ENCODE results near the gene IRF4.

The IRF4 gene

DNA sequence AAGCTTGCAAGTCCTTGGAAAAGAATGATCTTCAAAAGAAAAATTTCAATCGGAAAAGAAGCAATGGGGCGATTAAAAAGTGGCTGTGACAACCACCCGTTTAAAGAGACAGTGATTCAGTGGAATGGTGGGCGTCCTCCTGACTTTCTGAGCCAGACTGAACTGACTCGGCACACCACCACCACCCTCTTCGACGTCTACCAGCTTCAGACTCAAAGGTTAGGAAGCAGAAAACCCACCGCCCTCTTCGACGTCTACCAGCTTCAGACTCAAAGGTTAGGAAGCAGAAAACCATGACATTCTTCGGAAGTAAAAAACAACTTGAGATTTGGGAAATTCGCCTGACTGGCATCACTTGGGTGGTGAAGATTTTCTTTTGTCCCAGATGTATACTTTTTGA, 28.3 kb upstream of the IRF4 start:
- TF ChIP-seq, protein P1, sequence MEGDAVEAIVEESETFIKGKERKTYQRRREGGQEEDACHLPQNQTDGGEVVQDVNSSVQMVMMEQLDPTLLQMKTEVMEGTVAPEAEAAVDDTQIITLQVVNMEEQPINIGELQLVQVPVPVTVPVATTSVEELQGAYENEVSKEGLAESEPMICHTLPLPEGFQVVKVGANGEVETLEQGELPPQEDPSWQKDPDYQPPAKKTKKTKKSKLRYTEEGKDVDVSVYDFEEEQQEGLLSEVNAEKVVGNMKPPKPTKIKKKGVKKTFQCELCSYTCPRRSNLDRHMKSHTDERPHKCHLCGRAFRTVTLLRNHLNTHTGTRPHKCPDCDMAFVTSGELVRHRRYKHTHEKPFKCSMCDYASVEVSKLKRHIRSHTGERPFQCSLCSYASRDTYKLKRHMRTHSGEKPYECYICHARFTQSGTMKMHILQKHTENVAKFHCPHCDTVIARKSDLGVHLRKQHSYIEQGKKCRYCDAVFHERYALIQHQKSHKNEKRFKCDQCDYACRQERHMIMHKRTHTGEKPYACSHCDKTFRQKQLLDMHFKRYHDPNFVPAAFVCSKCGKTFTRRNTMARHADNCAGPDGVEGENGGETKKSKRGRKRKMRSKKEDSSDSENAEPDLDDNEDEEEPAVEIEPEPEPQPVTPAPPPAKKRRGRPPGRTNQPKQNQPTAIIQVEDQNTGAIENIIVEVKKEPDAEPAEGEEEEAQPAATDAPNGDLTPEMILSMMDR (IDR thresholded peaks at IDR 0.05; ENCODE audit: low read depth, low read length), result no peak
- no peak for DNase-seq (ENCODE audit: extremely low read depth, low read depth)

DNA sequence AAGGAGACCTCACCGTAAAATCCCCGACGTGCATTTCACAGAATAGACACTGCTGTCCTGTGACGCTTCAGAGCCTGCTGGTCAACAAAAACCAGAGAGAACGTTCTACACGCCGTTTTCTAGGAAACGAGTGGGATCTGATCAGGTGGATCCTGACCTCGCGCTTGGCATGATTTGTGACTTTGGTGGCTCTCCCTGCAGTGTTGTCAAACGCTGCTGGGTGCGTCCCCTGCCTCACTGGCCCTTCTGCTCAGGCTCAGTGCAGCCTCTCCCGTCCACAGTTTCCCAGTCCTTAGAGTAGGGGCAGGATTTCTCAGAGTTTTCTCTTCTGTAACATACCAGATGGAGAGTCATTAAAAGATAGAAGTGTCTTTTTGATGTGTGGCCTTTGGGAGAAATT, 27.6 kb upstream of the IRF4 start:
- DNase-seq (ENCODE audit: extremely low read depth, low read depth), result no peak

DNA sequence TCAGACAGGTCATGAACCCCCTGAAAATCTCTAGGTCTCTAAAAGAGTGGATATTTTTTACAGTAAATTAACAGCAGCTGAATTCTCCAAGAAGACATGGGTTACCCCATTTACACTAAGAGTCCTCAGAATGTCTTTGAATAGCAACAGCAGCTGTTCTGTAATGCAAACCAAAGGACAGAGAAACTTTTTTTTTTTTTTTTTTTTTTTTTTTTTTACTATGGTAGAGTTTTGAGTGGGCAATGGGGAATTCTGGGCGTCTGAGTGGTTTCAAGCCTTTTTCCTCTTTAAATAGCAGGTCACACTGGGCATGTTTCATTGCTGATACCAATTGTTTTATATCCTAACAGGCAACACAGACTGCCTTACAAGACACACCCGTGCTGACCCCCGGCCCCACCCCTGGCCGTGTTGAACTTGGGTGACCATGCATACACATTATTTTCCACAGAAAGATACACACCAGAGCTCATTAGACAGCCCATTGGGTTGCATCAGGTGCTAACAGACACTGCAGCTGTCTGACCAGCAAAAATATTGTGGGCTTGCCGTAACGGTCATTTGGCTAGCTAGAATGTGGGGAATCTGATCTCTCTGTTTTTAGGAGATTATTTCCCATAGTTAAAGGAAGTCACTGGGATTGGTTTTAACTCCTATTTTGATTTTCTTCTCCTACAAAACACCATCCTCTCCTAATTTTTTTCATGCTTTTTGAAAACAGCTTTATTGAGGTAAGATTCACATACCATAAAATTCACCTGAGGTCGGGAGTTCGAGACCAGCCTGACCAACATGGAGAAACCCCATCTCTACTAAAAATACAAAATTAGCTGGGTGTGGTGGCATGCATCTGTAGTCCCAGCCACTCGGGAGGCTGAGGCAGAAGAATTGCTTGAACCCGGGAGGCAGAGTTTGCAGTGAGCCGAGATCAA, 26.7 kb upstream of the IRF4 start:
- TF ChIP-seq, protein P1 (IDR thresholded peaks at IDR 0.05; ENCODE audit: low read depth, low read length), result no peak
- DNase-seq (ENCODE audit: extremely low read depth, low read depth), result no peak

More for the DNA sequence above, 27.6 kb upstream of the IRF4 start:
- TF ChIP-seq, protein P1 (IDR thresholded peaks at IDR 0.05; ENCODE audit: low read depth, low read length), result no peak

DNA sequence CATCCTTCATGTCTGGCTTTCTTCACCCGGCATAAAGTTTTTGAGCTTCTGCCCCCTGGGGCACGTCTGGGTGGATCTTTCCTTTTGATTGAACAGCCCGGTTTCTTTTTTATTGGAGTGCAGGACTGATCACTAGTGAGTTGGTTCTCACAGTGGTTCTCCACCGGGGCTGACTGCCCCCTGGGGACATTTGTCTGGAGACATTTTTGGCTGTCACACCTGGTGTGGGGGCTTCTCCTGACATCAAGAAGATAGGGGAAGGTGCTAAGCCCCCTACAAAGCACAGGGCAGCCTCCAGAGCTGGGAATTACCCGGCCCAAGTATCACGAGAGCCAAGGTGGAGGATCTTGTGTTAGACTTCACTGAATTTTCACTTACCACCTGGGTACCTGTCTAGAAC, 25.7 kb upstream of the IRF4 start:
- TF ChIP-seq, protein P1 (IDR thresholded peaks at IDR 0.05; ENCODE audit: low read depth, low read length), result no peak
- DNase-seq (ENCODE audit: extremely low read depth, low read depth), result no peak

DNA sequence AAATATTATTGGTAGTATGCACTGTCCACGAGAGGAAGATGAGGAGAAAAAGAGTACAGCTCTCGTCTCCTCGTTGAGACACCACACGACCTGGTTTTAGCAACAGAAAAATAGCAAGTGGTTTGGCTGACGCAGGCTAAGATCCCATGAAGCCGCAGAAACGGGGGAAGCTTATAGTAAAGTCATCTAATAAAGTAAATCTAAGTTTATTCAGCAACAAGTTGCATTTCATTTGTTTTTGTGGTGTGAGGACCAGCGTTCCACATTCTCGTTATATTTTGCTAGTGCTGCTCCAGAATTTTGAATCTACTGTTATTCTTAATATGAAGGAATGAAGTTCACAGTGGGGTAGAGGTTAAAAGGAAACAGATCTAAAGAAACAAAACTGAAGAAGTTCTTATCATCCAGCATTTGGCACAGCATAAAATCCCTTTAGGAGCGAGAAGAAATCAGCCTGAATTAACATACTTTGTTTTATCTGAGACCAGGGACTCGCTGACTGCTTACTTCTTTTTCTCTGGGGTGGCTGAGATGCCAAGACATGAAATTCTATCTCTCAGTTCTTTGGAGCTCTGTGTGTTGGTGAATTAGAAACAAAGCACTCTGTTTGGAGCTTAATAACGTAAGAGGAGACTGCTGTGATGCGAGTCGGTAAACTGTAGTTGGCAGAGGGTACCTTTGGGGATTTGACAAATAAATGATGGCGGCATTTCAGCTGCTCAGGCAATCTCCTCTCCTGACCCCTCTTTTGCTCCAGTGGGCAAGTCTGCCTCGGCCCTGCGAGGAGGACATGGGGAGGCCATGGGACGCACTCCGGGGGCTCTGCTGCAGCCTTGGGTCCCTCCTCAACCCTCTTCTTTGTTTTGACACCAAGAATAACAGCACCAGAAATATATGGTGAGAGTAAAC, 24.9 kb upstream of the IRF4 start:
- TF ChIP-seq, protein P1 (IDR thresholded peaks at IDR 0.05; ENCODE audit: low read depth, low read length), result no peak

DNA sequence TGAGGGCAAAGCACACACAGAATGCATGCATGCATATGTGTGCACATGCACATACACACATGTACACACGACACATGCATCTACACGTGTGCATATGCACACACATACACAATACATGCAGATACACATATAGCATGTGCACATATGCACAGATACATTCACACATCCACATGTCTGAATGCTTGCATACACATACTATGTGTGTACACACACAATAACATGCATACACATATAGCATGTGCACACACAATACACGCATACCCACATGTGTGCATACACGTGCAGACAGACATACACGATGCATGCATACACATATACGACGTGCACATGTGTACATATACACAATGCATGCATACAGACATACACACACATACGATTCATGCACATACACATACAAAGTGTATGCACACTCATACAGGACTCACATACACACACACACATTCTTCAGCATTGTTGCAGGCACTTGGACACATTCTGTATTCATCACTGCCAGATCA, 24.2 kb upstream of the IRF4 start:
- TF ChIP-seq, protein P1 (IDR thresholded peaks at IDR 0.05; ENCODE audit: low read depth, low read length), result no peak

More for the DNA sequence above, 24.9 kb upstream of the IRF4 start:
- DNase-seq (ENCODE audit: extremely low read depth, low read depth), result no peak

More for the DNA sequence above, 24.2 kb upstream of the IRF4 start:
- DNase-seq (ENCODE audit: extremely low read depth, low read depth), result no peak
